ENCODE results near the gene CNTN4.

DNA sequence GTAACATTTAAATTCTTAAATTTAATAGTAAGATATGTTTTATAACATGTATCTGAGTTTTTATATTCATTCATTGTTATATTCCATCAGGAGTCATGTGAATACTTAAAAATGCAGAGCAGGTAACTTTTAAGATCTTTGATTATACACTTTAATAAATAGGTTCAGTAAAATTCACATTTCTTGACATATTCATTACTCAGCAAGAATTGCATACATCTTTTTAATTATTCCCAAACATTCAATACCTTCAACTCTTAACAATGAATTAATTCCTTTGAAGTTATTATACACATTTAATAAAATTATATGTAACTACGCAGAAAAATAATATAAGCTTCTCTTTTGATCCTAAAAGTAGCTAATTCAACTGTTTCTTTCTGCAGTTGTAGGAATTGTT, 105.4 kb downstream of the CNTN4 start:
- TF ChIP-seq, protein P1, sequence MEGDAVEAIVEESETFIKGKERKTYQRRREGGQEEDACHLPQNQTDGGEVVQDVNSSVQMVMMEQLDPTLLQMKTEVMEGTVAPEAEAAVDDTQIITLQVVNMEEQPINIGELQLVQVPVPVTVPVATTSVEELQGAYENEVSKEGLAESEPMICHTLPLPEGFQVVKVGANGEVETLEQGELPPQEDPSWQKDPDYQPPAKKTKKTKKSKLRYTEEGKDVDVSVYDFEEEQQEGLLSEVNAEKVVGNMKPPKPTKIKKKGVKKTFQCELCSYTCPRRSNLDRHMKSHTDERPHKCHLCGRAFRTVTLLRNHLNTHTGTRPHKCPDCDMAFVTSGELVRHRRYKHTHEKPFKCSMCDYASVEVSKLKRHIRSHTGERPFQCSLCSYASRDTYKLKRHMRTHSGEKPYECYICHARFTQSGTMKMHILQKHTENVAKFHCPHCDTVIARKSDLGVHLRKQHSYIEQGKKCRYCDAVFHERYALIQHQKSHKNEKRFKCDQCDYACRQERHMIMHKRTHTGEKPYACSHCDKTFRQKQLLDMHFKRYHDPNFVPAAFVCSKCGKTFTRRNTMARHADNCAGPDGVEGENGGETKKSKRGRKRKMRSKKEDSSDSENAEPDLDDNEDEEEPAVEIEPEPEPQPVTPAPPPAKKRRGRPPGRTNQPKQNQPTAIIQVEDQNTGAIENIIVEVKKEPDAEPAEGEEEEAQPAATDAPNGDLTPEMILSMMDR (IDR thresholded peaks at IDR 0.05): no peak
- TF ChIP-seq POLR2A (IDR thresholded peaks at IDR 0.05): no peak

Measured in tibial nerve (tissue), 3 donors.